Measurements from ENCODE around the gene TRAK2. TPM values are rescaled to one million over a fixed set of nuclear protein-coding genes. Genes with fewer than 3 reads are reported as not detected.

The TRAK2 gene
- total RNA-seq, 1 experiment from 2014 or later = 15.2 TPM

DNA sequence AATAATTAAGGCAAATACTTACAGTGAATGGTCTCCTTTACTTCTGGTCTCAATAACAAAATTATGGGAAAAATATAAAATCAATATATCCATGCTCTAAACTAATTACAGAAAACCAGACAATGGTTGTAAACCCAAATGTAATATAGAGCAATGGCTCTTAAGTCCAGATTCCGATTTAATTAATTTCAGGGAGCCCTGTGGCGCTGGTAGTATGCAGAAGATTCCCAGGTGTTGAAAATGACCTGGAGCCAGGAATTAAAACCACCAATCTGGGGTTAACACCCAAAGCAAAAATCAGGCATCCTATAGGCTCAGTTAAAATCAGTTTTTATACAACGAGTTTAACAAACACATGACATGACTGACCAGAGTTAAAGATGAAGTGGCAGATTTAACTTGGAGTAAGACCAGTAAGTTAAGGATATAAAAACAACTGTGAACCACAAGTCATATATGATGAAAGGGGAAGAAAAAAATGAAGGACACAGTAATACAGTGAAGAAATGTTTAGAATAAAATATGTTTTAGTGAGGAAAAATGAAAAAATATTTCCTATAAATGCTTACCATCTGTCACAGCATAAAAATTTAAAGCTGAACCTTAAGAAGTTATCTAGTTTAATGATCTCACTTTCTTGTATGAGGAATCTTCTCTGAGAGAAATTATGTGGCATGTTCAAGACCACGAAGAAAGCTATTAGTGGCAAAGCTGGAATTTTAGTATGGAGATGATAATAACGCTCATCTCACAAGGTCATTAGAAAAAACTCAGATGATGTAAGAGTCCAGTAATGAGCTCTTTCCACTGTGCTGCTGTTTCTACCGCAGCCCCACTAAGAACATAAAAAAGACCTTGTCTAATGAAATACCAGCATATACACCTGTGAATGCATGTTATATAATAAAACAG is 48.4 kb downstream of the TRAK2 start:
- no peak for ATAC-seq
- H3K4me1 ChIP-seq (ENCODE audit: control insufficient read depth in 1 of 2, insufficient read depth in 2 of 2, low read length in 2 of 2) = peaks cover 8 to 24% of the 10 kb centered on the region in 2 experiments
- H3K9me3 ChIP-seq (ENCODE audit: control insufficient read depth in 1 of 2, insufficient read depth in 1 of 2, low read depth in 1 of 2, low read length in 2 of 2) = no peaks in the 10 kb centered on the region
- DNase-seq (ENCODE audit: low read depth, low spot score) = no peak
- ChIA-PET RAD21 (ENCODE audit: low non-redundant PET in 1 of 2, low total read pairs in 2 of 2, uncharacterized antibody in 2 of 2, unreplicated experiment in 2 of 2) (interaction anchor here in 1 of 2 experiments (0.6 kb wide), 1 partner anchor 49 kb away, joined by 3 read pairs; the partner anchor contains the start of gene STRADB), CTCF (no interaction called here), POLR2A (no interaction called here)
- intact Hi-C loops (cut with micrococcal nuclease) = no loop called here
- H3K79me2 ChIP-seq (ENCODE audit: insufficient read depth, low read length) = no peaks in the 10 kb centered on the region
- no peaks in the 10 kb centered on the region for H4K20me1 ChIP-seq (ENCODE audit: insufficient read depth)
- no peak overlapping the region for H3K4me3 ChIP-seq (replicated peaks in 1 of 2; ENCODE audit: low read depth in 1 of 2, low read length in 2 of 2)
- BruUV-seq (replicated peaks) = no TSS peak
- no peaks in the 10 kb centered on the region for H3K9me2 ChIP-seq (ENCODE audit: insufficient read depth)
- no peak overlapping the region for H3K4me2 ChIP-seq (ENCODE audit: low read length)
- no peak overlapping the region for H3K9ac ChIP-seq (ENCODE audit: low read length)
- no peak overlapping the region for H2AFZ ChIP-seq (ENCODE audit: low read depth, low read length, poor library complexity, severe bottlenecking)
- TF ChIP-seq, protein P1, sequence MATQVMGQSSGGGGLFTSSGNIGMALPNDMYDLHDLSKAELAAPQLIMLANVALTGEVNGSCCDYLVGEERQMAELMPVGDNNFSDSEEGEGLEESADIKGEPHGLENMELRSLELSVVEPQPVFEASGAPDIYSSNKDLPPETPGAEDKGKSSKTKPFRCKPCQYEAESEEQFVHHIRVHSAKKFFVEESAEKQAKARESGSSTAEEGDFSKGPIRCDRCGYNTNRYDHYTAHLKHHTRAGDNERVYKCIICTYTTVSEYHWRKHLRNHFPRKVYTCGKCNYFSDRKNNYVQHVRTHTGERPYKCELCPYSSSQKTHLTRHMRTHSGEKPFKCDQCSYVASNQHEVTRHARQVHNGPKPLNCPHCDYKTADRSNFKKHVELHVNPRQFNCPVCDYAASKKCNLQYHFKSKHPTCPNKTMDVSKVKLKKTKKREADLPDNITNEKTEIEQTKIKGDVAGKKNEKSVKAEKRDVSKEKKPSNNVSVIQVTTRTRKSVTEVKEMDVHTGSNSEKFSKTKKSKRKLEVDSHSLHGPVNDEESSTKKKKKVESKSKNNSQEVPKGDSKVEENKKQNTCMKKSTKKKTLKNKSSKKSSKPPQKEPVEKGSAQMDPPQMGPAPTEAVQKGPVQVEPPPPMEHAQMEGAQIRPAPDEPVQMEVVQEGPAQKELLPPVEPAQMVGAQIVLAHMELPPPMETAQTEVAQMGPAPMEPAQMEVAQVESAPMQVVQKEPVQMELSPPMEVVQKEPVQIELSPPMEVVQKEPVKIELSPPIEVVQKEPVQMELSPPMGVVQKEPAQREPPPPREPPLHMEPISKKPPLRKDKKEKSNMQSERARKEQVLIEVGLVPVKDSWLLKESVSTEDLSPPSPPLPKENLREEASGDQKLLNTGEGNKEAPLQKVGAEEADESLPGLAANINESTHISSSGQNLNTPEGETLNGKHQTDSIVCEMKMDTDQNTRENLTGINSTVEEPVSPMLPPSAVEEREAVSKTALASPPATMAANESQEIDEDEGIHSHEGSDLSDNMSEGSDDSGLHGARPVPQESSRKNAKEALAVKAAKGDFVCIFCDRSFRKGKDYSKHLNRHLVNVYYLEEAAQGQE (IDR thresholded peaks at IDR 0.05; ENCODE audit: low read depth) = no peak
- no peak for TF ChIP-seq FOSL1 (IDR thresholded peaks at IDR 0.05; ENCODE audit: low read depth)
- peak; percentile 49; the same call in 1 of the 2 replicates for TF ChIP-seq CEBPB (IDR thresholded peaks at IDR 0.05; ENCODE audit: low read depth)
- no peak for TF ChIP-seq EZH2 (IDR thresholded peaks at IDR 0.05)
- H3K36me3 ChIP-seq (ENCODE audit: control insufficient read depth in 1 of 2, insufficient read depth in 2 of 2, low read length in 2 of 2) = no peaks in the 10 kb centered on the region
- H3K27ac ChIP-seq (ENCODE audit: low read depth, low read length) = no peak overlapping the region
- H3K27me3 ChIP-seq (ENCODE audit: insufficient read depth, low read length) = no peaks in the 10 kb centered on the region
